HepG2 (cell line): ENCODE results near the gene CEP170. TPM values are rescaled to one million over a fixed set of nuclear protein-coding genes. Genes with fewer than 3 reads are reported as not detected.

Experiments used
- ATAC-seq: fragments of 200-7000 bp; cut with Tn5 transposase; 3 replicates; pipeline ENCODE4 v1.9.1; 2020; ENCODE audit warnings: mild to moderate bottlenecking, moderate library complexity
- BruUV-seq: library from RNA; stranded (reverse); fragments of 400-500 nt; replicated peaks from 2 replicates; lab custom pipeline; 2021; lab: Mats Ljungman, UMichigan
- CTCF ChIA-PET: fragments of 300-600 bp; formaldehyde crosslinking; extraction: SDS; loops from one replicate; lab custom pipeline; 2021; ENCODE audit warnings: low total read pairs, inconsistent platforms, low intra/inter-chr PET ratio; lab: Yijun Ruan, JAX
- POLR2A ChIA-PET: fragments of 350-600 bp; sonication (Branson Sonifier 250); formaldehyde crosslinking; loops from one replicate; lab custom pipeline; 2020; ENCODE audit warnings: antibody characterized with exemption, inconsistent platforms; lab: Yijun Ruan, JAX
- DNase-seq: peaks from one replicate; pipeline ENCODE4 v3.0.0-alpha.2; 2015; ENCODE audit warnings: low spot score
- FAIRE-seq: peaks from 3 replicates; lab custom pipeline; 2011; peaks lifted over from hg19 to GRCh38; lab: Jason Lieb, UNC
- H2AFZ ChIP-seq: one replicate; pipeline ENCODE4 v1.6.1; 2011; ENCODE audit warnings: low read length, inconsistent platforms
- H3K27ac ChIP-seq: fragments of 300-600 bp; 3 replicates; pipeline ENCODE4 v1.8.0; 2011; ENCODE audit warnings: mixed run types, mild to moderate bottlenecking, mixed read lengths, low read length, inconsistent platforms; ENCODE audit not compliant: insufficient read depth; ENCODE audit errors: extremely low read length
- H3K27me3 ChIP-seq, 2 experiments: fragments of 200-600 bp in 1 of 2; 2 replicates in 1 of 2; 3 replicates in 1 of 2; pipeline versions ENCODE4 v1.6.0 to v1.8.0; 2011; ENCODE audit warnings: low read length in 2 of 2, mild to moderate bottlenecking in 2 of 2, moderate library complexity in 2 of 2, inconsistent platforms in 1 of 2; ENCODE audit not compliant: insufficient read depth in 2 of 2, control insufficient read depth in 1 of 2
- H3K36me3 ChIP-seq, 2 experiments: fragments of 200-600 bp in 1 of 2; replicated peaks in 1 of 2; 2 replicates in 1 of 2; 3 replicates in 1 of 2; pipeline versions ENCODE4 v1.5.1 to v1.8.0; 2011; ENCODE audit warnings: low read length in 2 of 2, inconsistent platforms in 1 of 2; ENCODE audit not compliant: insufficient read depth in 2 of 2, control insufficient read depth in 1 of 2
- H3K4me1 ChIP-seq: 2 replicates; pipeline ENCODE4 v1.5.1; 2012; ENCODE audit warnings: low read length, inconsistent platforms; ENCODE audit not compliant: insufficient read depth
- H3K4me2 ChIP-seq: 2 replicates; pipeline ENCODE4 v1.6.0; 2011; ENCODE audit warnings: low read depth, low read length, inconsistent platforms
- H3K4me3 ChIP-seq, 3 experiments: fragments of 200-600 bp in 1 of 3; sonication (generic), shearing (Covaris generic) in 1 of 3; replicated peaks in 1 of 3; 2 replicates each; pipeline ENCODE4 v1.5.1; 2011 to 2016; ENCODE audit warnings: low read length in 3 of 3, inconsistent platforms in 2 of 3, low read depth in 2 of 3, mild to moderate bottlenecking in 2 of 3, control low read depth in 1 of 3, mixed read lengths in 1 of 3; ENCODE audit not compliant: insufficient read depth in 1 of 3
- H3K79me2 ChIP-seq: one replicate; pipeline ENCODE4 v1.6.1; 2011; ENCODE audit warnings: low read length, inconsistent platforms; ENCODE audit not compliant: insufficient read depth
- H3K9ac ChIP-seq: 2 replicates; pipeline ENCODE4 v1.6.0; 2011; ENCODE audit warnings: mild to moderate bottlenecking, low read depth, low read length, inconsistent platforms; ENCODE audit not compliant: insufficient read depth
- H3K9me3 ChIP-seq: 2 replicates; pipeline ENCODE4 v1.5.1; 2012; ENCODE audit warnings: mild to moderate bottlenecking, low read length
- H4K20me1 ChIP-seq: 2 replicates; pipeline ENCODE4 v1.6.0; 2011; ENCODE audit warnings: inconsistent platforms, mild to moderate bottlenecking, low read length, moderate library complexity; ENCODE audit not compliant: insufficient read depth
- ERF ChIP-seq: IDR thresholded peaks from 2 replicates; pipeline ENCODE4 v1.6.1; 2018; ENCODE audit warnings: missing biosample characterization, missing genetic modification reagents
- KLF9 ChIP-seq: IDR thresholded peaks from 2 replicates; pipeline ENCODE4 v1.6.1; 2016; ENCODE audit warnings: low read depth
- MAFK ChIP-seq, 2 experiments: IDR thresholded peaks in 1 of 2; conservative IDR thresholded peaks in 1 of 2; 2 replicates each; pipeline ENCODE4 v1.6.1; 2011; ENCODE audit warnings: improper control_type of control experiment in 2 of 2, low read length in 2 of 2
- PHF8 ChIP-seq: sonication (generic); formaldehyde crosslinking; IDR thresholded peaks from 2 replicates; pipeline ENCODE4 v1.5.0; 2020; ENCODE audit warnings: missing genetic modification reagents
- ZNF674 ChIP-seq: sonication (generic); formaldehyde crosslinking; IDR thresholded peaks from 2 replicates; pipeline ENCODE4 v1.5.0; 2020; ENCODE audit warnings: low read depth, mild to moderate bottlenecking, missing genetic modification reagents
- WGBS: methylation state at CpG from one replicate; pipeline ENCODE4 v1.1.6; 2017; ENCODE audit warnings: low lambda C conversion rate; 5-methylcytosine and 5-hydroxymethylcytosine counted together
- in situ Hi-C: cut with HindIII; loops from 2 replicates; pipeline ENCODE4 v1.10.0; 2017; ENCODE audit warnings: low pct_unique_long_range_greater_than_20kb; ENCODE audit not compliant: extremely low pct_ligation_motif_present
- intact Hi-C: fragments of 100-400 bp; cut with micrococcal nuclease; formaldehyde crosslinking; loops from one replicate; pipeline ENCODE4 v1.10.0; 2022; ENCODE audit not compliant: unreplicated experiment
- polyA plus RNA-seq, 8 experiments: library from polyadenylated mRNA; depleted of rRNA in 3 of 8; stranded (reverse) in 7 of 8; unstranded in 1 of 8; fragments of >200 nt; fragmentation: Illumina TruSeq in 4 of 8; extraction: Trizol in 4 of 8; gene quantifications; 2 replicates each; pipeline versions ENCODE4 v1.2.1 to v1.2.3, GENCODE V29; 2011 to 2016; ENCODE audit warnings: low read depth in 4 of 8, missing spikeins in 1 of 8, mixed read lengths in 1 of 8; ENCODE audit not compliant: insufficient read depth in 1 of 8
- total RNA-seq, 5 experiments: library from RNA; depleted of rRNA; stranded (reverse); fragments of >200 nt; fragmentation: Illumina TruSeq; extraction: Trizol; gene quantifications; 2 replicates each; pipeline ENCODE4 v1.2.3, GENCODE V29; 2016; ENCODE audit warnings: low read depth in 1 of 5
- TF ChIP-seq, protein P1 (sequence below): sonication (generic); formaldehyde crosslinking; IDR thresholded peaks from 2 replicates; pipeline ENCODE4 v1.5.0; 2020; ENCODE audit warnings: mild to moderate bottlenecking, missing genetic modification reagents
- TF ChIP-seq, protein P2 (sequence below), 2 experiments: sonication (generic) in 1 of 2; formaldehyde crosslinking in 1 of 2; IDR thresholded peaks; 2 replicates each; pipeline versions ENCODE4 v1.6.1 to v1.9.0; 2014 to 2022; ENCODE audit warnings: antibody characterized with exemption in 1 of 2, borderline replicate concordance in 1 of 2, inconsistent platforms in 1 of 2, low read depth in 1 of 2, missing genetic modification reagents in 1 of 2

Gene CEP170
- total and polyA plus RNA-seq, 2 of the 13 experiments (the other 11 are each of a cell fraction or from before 2014, with no cell fraction given) = 23.0 to 28.6 TPM

DNA sequence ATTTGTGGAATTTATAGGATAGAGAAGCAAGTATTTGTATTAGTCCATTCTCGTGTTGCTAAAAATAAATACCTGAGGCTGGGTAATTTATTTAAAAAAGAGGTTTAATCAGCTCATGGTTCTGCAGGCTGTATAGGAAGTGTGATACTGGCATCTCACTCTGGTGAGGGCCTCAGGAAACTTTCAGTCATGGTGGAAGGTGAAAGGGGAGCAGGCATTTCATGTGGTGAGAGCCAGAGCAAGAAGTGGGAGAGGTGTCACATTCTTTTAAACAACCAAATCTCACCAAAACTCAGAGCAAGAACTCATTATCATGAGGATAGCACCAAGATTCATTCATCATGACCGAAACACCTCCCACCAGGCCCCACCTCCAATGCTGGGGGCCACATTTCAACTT is 18.9 kb upstream of the CEP170 start (continued):
- no peak for TF ChIP-seq MAFK (conservative IDR thresholded peaks at IDR 0.05 in 1 of 2, IDR thresholded peaks at IDR 0.05 in 1 of 2; ENCODE audit: low read length in 2 of 2)
- TF ChIP-seq, protein P1, sequence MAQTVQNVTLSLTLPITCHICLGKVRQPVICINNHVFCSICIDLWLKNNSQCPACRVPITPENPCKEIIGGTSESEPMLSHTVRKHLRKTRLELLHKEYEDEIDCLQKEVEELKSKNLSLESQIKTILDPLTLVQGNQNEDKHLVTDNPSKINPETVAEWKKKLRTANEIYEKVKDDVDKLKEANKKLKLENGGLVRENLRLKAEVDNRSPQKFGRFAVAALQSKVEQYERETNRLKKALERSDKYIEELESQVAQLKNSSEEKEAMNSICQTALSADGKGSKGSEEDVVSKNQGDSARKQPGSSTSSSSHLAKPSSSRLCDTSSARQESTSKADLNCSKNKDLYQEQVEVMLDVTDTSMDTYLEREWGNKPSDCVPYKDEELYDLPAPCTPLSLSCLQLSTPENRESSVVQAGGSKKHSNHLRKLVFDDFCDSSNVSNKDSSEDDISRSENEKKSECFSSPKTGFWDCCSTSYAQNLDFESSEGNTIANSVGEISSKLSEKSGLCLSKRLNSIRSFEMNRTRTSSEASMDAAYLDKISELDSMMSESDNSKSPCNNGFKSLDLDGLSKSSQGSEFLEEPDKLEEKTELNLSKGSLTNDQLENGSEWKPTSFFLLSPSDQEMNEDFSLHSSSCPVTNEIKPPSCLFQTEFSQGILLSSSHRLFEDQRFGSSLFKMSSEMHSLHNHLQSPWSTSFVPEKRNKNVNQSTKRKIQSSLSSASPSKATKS (CRISPR knock-in tag) = no peak

DNA sequence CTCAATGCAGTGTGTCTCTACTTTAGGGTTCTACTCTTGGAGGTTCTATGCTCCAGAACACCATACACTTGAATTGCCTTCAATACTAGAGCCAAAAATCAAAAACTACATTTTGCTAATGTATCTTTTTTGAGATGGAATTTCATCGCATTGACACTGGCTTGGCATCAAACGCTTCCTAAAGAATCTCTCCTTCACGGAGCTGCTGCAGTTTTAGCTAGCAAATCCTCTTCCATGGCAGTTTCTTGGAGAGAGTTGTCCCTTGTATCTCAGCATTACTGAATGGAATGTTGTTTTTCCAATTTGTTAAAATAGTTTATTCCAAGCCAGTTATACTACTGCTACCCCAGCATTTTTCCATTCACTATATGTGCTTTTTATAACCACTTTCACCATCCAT is 18.4 kb upstream of the CEP170 start:
- TF ChIP-seq ZNF674 (CRISPR knock-in tag) (no peak), ERF (CRISPR knock-in tag) (no peak), PHF8 (CRISPR knock-in tag) (no peak), KLF9 (CRISPR knock-in tag) (no peak)
- TF ChIP-seq, protein P2, sequence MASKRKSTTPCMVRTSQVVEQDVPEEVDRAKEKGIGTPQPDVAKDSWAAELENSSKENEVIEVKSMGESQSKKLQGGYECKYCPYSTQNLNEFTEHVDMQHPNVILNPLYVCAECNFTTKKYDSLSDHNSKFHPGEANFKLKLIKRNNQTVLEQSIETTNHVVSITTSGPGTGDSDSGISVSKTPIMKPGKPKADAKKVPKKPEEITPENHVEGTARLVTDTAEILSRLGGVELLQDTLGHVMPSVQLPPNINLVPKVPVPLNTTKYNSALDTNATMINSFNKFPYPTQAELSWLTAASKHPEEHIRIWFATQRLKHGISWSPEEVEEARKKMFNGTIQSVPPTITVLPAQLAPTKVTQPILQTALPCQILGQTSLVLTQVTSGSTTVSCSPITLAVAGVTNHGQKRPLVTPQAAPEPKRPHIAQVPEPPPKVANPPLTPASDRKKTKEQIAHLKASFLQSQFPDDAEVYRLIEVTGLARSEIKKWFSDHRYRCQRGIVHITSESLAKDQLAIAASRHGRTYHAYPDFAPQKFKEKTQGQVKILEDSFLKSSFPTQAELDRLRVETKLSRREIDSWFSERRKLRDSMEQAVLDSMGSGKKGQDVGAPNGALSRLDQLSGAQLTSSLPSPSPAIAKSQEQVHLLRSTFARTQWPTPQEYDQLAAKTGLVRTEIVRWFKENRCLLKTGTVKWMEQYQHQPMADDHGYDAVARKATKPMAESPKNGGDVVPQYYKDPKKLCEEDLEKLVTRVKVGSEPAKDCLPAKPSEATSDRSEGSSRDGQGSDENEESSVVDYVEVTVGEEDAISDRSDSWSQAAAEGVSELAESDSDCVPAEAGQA (IDR thresholded peaks at IDR 0.05; ENCODE audit: low read depth) = no peak
- TF ChIP-seq, protein P2 (CRISPR knock-in tag; IDR thresholded peaks at IDR 0.05; ENCODE audit: borderline replicate concordance) = no peak
- Histone ChIP-seq H3K36me3 (peaks cover 0 to 5% of the 10 kb centered on the region in 2 experiments; a peak in 1 of 5 replicates), H3K4me1 (no peaks in the 10 kb centered on the region; the same call in 1 of the 2 replicates), H4K20me1 (no peaks in the 10 kb centered on the region), H3K27ac (no peak overlapping the region), H3K4me3 (no peak overlapping the region), H3K4me2 (no peak overlapping the region), H3K9ac (no peak overlapping the region), H3K79me2 (no peaks in the 10 kb centered on the region), H3K27me3 (no peaks in the 10 kb centered on the region), H3K9me3 (no peaks in the 10 kb centered on the region), H2AFZ (no peak overlapping the region)
- in situ Hi-C loops = no loop called here
- FAIRE-seq (no peak), DNase-seq (no peak), ATAC-seq (no peak)
- intact Hi-C loops = no loop called here
- BruUV-seq = no TSS peak
- ChIA-PET CTCF (no interaction called here), POLR2A (no interaction called here)
- 99% methylated on average over 3 of the region's 3 CpGs for WGBS
